ENCODE measurements around the gene GSE1. TPM values are rescaled to one million over a fixed set of nuclear protein-coding genes. Genes with fewer than 3 reads are reported as not detected.

GSE1 gene
- total RNA-seq, 1 experiment from 2014 or later = 124 TPM

GRCh38 chr16:85610446-85611193 lies 2.5 kb upstream of the GSE1 start (continued):
- TF ChIP-seq RELA (CRISPR knock-in tag; IDR thresholded peaks at IDR 0.05; ENCODE audit: borderline replicate concordance) (no peak), ZNF317 (CRISPR knock-in tag; IDR thresholded peaks at IDR 0.05; ENCODE audit: borderline replicate concordance, low read depth) (no peak), SMAD4 (CRISPR knock-in tag; IDR thresholded peaks at IDR 0.05) (no peak), ZNF121 (CRISPR knock-in tag; IDR thresholded peaks at IDR 0.05) (no peak), GABPB1 (CRISPR knock-in tag; IDR thresholded peaks at IDR 0.05) (0 out of 2 replicates have a peak, but pooled peaks have one; percentile 31), ZNF416 (CRISPR knock-in tag; IDR thresholded peaks at IDR 0.05) (no peak), ZBTB21 (CRISPR knock-in tag; IDR thresholded peaks at IDR 0.05; ENCODE audit: borderline replicate concordance) (no peak), E2F4 (CRISPR knock-in tag; IDR thresholded peaks at IDR 0.05; ENCODE audit: borderline replicate concordance, low read depth) (no peak), CREB1 (CRISPR knock-in tag; IDR thresholded peaks at IDR 0.05) (no peak), HMGA2 (CRISPR knock-in tag; IDR thresholded peaks at IDR 0.05) (no peak), FOXP4 (CRISPR knock-in tag; IDR thresholded peaks at IDR 0.05) (no peak), OVOL2 (CRISPR knock-in tag; IDR thresholded peaks at IDR 0.05; ENCODE audit: borderline replicate concordance) (no peak), ZNF263 (CRISPR knock-in tag; IDR thresholded peaks at IDR 0.05; ENCODE audit: low read depth) (no peak; the same call in 1 of the 2 replicates), ZNF232 (CRISPR knock-in tag; IDR thresholded peaks at IDR 0.05) (no peak), NFE2L1 (CRISPR knock-in tag; IDR thresholded peaks at IDR 0.05) (no peak; the same call in 1 of the 2 replicates), NFATC4 (CRISPR knock-in tag; IDR thresholded peaks at IDR 0.05) (no peak), ZNF138 (CRISPR knock-in tag; conservative IDR thresholded peaks at IDR 0.05) (no peak), IRF2 (CRISPR knock-in tag; IDR thresholded peaks at IDR 0.05; ENCODE audit: borderline replicate concordance, low read depth) (no peak), NR1H2 (CRISPR knock-in tag; IDR thresholded peaks at IDR 0.05) (no peak), GTF2I (CRISPR knock-in tag; conservative IDR thresholded peaks at IDR 0.05) (0 out of 2 replicates have a peak, but pooled peaks have one; percentile 32), FOXJ3 (CRISPR knock-in tag; IDR thresholded peaks at IDR 0.05; ENCODE audit: borderline replicate concordance) (no peak), NR2C2 (CRISPR knock-in tag; IDR thresholded peaks at IDR 0.05) (no peak), EMX1 (CRISPR knock-in tag; IDR thresholded peaks at IDR 0.05) (no peak), CDX4 (CRISPR knock-in tag; IDR thresholded peaks at IDR 0.05; ENCODE audit: borderline replicate concordance) (no peak)
- TF ChIP-seq, protein P1, sequence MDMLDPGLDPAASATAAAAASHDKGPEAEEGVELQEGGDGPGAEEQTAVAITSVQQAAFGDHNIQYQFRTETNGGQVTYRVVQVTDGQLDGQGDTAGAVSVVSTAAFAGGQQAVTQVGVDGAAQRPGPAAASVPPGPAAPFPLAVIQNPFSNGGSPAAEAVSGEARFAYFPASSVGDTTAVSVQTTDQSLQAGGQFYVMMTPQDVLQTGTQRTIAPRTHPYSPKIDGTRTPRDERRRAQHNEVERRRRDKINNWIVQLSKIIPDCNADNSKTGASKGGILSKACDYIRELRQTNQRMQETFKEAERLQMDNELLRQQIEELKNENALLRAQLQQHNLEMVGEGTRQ (CRISPR knock-in tag; IDR thresholded peaks at IDR 0.05) = no peak
- TF ChIP-seq, protein P2, sequence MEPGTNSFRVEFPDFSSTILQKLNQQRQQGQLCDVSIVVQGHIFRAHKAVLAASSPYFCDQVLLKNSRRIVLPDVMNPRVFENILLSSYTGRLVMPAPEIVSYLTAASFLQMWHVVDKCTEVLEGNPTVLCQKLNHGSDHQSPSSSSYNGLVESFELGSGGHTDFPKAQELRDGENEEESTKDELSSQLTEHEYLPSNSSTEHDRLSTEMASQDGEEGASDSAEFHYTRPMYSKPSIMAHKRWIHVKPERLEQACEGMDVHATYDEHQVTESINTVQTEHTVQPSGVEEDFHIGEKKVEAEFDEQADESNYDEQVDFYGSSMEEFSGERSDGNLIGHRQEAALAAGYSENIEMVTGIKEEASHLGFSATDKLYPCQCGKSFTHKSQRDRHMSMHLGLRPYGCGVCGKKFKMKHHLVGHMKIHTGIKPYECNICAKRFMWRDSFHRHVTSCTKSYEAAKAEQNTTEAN (CRISPR knock-in tag; IDR thresholded peaks at IDR 0.05) = no peak
- TF ChIP-seq, protein P3, sequence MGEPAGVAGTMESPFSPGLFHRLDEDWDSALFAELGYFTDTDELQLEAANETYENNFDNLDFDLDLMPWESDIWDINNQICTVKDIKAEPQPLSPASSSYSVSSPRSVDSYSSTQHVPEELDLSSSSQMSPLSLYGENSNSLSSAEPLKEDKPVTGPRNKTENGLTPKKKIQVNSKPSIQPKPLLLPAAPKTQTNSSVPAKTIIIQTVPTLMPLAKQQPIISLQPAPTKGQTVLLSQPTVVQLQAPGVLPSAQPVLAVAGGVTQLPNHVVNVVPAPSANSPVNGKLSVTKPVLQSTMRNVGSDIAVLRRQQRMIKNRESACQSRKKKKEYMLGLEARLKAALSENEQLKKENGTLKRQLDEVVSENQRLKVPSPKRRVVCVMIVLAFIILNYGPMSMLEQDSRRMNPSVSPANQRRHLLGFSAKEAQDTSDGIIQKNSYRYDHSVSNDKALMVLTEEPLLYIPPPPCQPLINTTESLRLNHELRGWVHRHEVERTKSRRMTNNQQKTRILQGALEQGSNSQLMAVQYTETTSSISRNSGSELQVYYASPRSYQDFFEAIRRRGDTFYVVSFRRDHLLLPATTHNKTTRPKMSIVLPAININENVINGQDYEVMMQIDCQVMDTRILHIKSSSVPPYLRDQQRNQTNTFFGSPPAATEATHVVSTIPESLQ (CRISPR knock-in tag; IDR thresholded peaks at IDR 0.05) = no peak
- TF ChIP-seq, protein P4, sequence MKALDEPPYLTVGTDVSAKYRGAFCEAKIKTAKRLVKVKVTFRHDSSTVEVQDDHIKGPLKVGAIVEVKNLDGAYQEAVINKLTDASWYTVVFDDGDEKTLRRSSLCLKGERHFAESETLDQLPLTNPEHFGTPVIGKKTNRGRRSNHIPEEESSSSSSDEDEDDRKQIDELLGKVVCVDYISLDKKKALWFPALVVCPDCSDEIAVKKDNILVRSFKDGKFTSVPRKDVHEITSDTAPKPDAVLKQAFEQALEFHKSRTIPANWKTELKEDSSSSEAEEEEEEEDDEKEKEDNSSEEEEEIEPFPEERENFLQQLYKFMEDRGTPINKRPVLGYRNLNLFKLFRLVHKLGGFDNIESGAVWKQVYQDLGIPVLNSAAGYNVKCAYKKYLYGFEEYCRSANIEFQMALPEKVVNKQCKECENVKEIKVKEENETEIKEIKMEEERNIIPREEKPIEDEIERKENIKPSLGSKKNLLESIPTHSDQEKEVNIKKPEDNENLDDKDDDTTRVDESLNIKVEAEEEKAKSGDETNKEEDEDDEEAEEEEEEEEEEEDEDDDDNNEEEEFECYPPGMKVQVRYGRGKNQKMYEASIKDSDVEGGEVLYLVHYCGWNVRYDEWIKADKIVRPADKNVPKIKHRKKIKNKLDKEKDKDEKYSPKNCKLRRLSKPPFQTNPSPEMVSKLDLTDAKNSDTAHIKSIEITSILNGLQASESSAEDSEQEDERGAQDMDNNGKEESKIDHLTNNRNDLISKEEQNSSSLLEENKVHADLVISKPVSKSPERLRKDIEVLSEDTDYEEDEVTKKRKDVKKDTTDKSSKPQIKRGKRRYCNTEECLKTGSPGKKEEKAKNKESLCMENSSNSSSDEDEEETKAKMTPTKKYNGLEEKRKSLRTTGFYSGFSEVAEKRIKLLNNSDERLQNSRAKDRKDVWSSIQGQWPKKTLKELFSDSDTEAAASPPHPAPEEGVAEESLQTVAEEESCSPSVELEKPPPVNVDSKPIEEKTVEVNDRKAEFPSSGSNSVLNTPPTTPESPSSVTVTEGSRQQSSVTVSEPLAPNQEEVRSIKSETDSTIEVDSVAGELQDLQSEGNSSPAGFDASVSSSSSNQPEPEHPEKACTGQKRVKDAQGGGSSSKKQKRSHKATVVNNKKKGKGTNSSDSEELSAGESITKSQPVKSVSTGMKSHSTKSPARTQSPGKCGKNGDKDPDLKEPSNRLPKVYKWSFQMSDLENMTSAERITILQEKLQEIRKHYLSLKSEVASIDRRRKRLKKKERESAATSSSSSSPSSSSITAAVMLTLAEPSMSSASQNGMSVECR (CRISPR knock-in tag; IDR thresholded peaks at IDR 0.05; ENCODE audit: borderline replicate concordance) = peak; percentile 55; the same call in 1 of the 2 replicates
